A549 (cell line): ENCODE data around the gene ESYT3.

ENCODE experiments used
- CHD2 ChIP-seq: fragments of 150-350 bp; IDR thresholded peaks from 2 replicates; pipeline ENCODE4 v1.6.1; 2014; ENCODE audit warnings: low read length; ENCODE audit not compliant: partially characterized antibody
- CTCF ChIP-seq: fragments of >200 bp; sonication (Bioruptor Twin); formaldehyde crosslinking; IDR thresholded peaks from 3 replicates; pipeline ENCODE4 v1.5.1; 2016
- E2F6 ChIP-seq: IDR thresholded peaks from 2 replicates; pipeline ENCODE4 v1.6.1; 2012; ENCODE audit warnings: low read depth, borderline replicate concordance
- EP300 ChIP-seq, 2 experiments: fragments of >200 bp; sonication (Bioruptor Twin); formaldehyde crosslinking; IDR thresholded peaks; 2 replicates in 1 of 2; 3 replicates in 1 of 2; pipeline ENCODE4 v1.6.1; 2016 to 2017
- GATA3 ChIP-seq: IDR thresholded peaks from 2 replicates; pipeline ENCODE4 v1.6.1; 2012; ENCODE audit warnings: borderline replicate concordance
- HDAC2 ChIP-seq: fragments of 200-600 bp; sonication (generic); IDR thresholded peaks from 2 replicates; pipeline ENCODE4 v1.6.1; 2016
- JUN ChIP-seq, 2 experiments: fragments of >200 bp; sonication (Bioruptor Twin); formaldehyde crosslinking; IDR thresholded peaks; 2 replicates in 1 of 2; 3 replicates in 1 of 2; pipeline ENCODE4 v1.6.1; 2016 to 2017
- MAX ChIP-seq: IDR thresholded peaks from 2 replicates; pipeline ENCODE4 v1.6.1; 2012
- MAZ ChIP-seq: fragments of 150-350 bp; IDR thresholded peaks from 2 replicates; pipeline ENCODE4 v1.6.1; 2014; ENCODE audit warnings: antibody characterized with exemption, low read depth, low read length, borderline replicate concordance
- MYC ChIP-seq: IDR thresholded peaks from 2 replicates; pipeline ENCODE4 v1.6.1; 2012; ENCODE audit warnings: mild to moderate bottlenecking, inconsistent platforms, low read length, improper control_type of control experiment, borderline replicate concordance
- POLR2A ChIP-seq: IDR thresholded peaks from 2 replicates; pipeline ENCODE4 v1.6.1; 2012; ENCODE audit warnings: mild to moderate bottlenecking, low read length
- RFX5 ChIP-seq: fragments of 450-650 bp; IDR thresholded peaks from 2 replicates; pipeline ENCODE4 v1.7.1; 2014; ENCODE audit warnings: antibody characterized with exemption, mild to moderate bottlenecking, moderate library complexity
- ZSCAN20 ChIP-seq: fragments of 250-450 bp; sonication (Bioruptor Pico); IDR thresholded peaks from 2 replicates; pipeline ENCODE4 v1.8.0; 2022; ENCODE audit warnings: mild to moderate bottlenecking, moderate library complexity

- TF ChIP-seq RFX5 (no peak), JUN (IDR thresholded peaks at IDR 0.05) (no peak), CTCF (no peak), E2F6 (no peak), MAX (no peak), POLR2A (no peak), EP300 (IDR thresholded peaks at IDR 0.05) (no peak), MYC (no peak), HDAC2 (no peak), MAZ (no peak), CHD2 (no peak), ZSCAN20 (CRISPR knock-in tag) (no peak), GATA3 (no peak)
These were observed 2.9 kb downstream of the ESYT3 start for GRCh38 chr3:138437281-138437680.
